Measurements from ENCODE around the gene SRSF5.
"Not testable (repeated sequence)": the region's sequence is repeated elsewhere in the genome, so short reads cannot be mapped to it uniquely, and the experiment has no call there.

The SRSF5 gene

DNA sequence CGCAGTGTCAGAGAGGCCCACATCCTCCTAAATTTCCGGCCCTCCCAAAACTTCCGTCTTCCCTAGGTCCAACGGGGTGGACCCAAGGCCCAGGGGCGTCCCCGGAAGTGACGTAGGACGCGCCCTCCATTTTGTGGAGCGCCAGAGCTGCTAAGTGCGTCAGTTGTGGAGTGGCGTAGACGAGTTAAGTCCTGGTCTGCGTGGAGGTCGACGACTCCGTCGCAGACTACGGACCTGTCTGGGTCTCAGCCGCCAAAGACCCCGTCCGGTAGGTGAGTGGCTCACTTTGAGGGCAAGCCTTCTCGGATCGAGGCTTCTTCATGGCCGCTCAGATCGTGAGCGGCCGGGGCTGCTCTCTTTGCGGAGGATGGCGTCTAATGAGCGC lies at the start of gene SRSF5:
TSS of gene SRSF5 (plus strand) at position 159 of the 385 bp plus-strand sequence. CDS start 1,015 bp downstream, outside the sequence.
- peak; percentile 83 for DNase-seq

DNA sequence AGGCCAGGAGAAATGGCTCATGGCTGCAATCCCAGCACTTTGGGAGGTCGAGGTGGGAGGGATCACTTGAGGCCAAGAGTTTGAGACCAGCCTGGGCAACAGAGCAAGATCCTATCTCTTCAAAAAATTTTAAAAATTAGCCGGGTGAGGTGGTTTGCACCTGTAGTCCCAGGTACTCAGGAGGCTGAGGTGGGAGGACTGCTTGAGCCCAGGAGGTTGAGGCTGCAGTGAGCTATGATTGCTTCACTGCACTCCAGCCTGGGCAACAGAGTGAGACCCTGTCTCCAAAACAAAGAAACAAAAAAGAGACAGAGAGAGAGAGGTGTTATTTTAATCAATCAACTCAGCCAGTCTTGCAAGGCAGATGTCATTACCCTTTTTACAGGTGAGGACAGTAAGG lies 48.3 kb upstream of the SRSF5 start:
- not testable (repeated sequence) for DNase-seq

DNA sequence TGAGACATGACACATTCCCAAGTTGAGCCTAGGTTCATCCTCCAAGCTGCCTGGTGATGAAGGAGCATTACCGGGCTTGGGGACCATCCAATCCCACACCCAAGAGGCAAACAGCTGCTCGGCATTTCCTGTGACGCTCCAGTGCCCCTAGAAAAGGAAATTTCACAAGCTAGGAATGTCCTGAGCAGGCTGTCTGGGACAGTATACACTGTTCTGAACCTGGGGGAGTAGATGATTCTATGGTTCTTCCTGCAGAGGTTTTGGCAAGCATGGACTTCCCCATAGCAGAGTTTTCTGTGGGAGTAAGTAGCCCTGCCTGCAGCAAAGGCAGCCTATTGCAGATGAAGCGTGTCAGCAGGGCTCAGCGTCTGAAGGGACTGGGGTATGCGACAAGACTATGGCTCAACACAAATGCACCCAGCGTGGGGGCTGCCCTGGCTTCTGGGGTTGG lies 47.4 kb upstream of the SRSF5 start:
- DNase-seq: no peak

DNA sequence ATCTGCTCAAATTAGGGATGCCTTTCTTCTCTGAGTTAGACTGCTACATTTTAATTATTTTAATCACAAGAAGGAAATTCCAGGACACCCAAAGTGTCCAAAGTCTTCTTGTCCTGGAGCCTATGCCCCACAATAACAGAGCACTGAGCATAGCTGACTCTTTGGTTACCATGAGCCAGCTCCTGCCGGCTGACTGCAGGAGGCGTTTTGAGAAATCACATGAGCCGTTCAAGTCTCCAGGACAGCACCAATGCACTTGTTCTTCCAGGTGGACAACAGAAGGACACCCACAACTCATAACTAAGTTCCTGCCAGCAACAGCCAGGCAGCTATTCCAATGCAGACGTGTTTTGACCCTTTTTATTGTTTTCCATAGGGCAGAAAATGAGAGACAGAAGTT lies 46.0 kb upstream of the SRSF5 start:
- no peak for DNase-seq

DNA sequence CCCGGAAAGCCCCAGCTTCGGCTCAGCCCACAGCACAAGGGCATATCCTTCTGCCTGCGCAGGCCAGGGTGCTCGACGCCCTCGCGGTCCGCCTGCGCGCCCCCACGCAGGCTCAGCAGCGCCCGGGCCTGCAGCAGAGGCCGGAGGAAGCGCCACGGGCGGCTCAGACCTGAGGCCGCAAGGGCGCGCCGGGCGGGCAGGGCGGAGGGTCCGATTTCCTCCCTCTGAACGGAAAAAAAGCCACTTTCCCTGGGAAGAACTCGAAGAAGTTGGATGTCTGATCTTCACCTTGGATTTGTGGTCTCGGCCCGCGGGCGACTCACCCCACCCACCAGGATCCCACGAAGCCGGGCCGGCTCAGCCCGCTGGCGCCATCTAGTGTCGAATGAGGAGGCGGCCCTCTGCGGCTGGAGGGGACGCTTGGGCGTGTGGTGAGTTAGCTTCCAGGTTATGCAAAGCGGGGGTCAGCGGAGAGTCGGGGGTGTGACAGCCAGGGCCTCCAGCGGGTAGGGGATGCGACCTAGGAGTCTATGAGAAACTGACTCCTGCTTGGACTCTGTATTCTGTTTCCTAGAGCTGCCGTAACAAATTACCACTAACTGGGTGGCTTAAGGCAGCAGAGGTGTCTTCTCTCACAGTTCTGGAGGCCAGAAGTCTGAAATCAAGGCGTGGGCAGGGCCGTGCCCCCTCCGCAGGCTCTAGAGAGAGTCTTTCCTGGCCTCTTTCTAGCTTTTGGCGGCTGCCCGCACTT lies 40.0 kb upstream of the SRSF5 start:
- DNase-seq: peak; percentile 41

DNA sequence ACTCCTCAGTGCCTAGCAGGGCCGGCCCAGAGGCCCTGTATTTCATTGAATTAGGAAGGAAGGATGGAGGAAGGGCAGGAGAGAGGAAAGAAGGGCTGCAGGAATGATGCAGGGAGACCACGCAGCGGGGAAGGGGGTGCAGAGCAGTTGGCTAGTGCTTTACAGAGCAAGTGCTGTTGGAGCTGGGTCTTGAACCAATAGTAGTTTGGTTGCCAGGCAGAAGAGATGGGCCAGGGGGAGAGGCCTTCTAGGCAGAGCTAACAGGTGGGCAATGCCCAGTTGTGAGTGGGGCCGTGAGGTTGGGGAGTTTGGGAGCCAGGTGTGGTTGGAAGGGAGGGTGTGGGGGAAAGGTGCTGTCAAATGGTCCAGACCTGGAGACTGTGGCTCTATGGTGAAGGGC lies 39.1 kb upstream of the SRSF5 start:
- DNase-seq: no peak

DNA sequence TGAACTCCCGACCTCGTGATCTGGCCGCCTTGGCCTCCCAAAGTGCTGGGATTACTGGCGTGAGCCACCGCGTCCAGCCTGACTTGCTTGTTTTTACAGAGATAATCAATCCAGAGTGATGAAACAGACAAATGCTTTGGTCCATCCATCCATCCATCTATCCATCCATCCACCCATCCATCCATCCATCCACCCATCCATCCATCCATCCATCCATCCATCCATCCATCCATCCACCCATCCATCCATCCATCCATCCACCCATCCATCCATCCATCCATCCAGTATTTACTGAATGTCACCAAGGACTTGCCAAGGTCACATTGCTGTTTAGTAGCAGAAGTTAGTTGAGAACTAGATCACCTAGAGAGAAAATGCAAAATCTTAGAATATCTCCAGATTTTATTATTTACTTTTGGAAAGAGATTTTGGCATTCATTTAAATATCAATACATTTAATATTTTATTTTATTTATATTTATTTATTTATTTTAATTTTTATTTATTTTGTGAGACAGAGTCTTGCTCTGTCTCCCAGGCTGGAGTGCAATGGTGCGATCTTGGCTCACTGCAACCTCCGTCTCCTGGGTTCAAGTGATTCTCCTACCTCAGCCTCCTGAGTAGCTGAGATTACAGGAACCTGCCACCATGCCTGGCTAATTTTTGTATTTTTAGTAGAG lies 34.9 kb upstream of the SRSF5 start:
- not testable (repeated sequence) for DNase-seq

DNA sequence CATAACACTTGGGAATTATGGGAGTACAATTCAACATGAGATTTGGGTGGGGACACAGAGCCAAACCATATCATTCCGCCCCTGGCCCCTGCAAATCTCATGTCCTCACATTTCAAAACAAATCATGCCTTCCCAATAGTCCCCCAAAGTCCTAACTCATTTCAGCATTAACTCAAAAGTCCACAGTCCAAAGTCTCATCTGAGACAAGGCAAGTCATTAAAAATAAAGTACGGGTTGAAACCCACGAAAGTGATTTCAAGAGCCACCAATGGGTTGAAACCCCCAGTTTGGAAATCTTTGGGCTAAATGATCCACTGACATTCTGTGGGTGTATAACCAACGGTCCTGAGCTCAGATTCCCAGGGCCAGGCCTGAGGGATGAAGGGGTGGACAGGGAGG lies 30.5 kb upstream of the SRSF5 start:
- DNase-seq: not testable (repeated sequence)

DNA sequence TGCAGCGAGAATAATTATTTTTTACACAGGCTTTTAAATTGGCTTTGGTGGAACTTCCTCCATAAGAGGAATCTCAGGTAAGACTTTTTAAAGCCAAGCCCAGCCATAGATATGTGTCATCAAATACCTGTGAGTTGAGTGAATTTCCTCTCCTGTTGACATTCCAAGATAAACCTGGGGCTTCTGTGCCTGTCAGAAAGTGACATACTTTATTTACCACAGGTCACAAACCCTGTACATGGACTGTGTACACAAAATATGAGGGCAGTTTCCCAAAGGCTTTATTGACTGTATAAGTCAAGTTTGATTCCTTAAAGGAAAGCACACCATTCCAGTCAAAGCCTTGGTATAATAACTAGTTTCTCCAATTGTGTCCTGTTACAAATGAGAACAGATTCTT lies 25.9 kb upstream of the SRSF5 start:
- no peak for DNase-seq

DNA sequence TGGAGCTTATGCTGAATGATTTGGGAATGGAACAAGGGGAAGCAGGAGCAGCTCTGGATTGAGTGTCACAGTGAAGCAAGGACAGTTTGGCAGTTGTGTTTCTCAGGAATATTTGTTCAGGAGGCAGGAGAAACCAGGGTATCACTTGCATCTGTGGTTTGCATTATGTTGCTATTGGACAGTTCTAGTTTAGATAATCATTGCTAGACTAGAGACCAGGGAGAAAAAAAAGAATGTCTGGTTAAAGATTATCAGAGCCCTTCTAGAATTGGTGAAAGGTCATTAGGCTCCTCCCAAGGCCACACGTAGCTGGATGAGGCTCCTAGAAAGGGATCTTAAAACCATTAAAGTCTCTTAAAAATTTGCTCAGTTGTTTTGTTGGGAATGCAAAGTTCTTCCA lies 17.0 kb upstream of the SRSF5 start:
- no peak for DNase-seq

DNA sequence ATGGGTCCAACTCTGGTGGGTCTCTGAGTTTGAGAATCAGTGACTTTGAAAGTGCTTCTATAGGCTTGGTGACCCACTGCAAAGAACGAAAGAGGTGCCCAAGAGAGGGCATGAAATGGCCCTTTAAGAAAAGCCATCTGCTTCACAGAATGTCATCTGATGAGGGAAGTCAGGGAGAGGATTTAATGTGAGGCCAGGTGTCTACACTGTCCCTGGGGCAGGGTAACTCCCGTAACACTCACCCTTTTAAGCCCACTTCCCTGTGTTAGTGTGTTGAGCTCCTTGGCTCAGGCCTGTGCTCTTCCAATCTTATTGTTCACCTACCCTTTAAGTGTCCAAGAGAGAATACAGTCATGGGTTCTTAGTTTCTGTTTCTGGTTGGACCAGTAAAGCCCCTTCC lies 16.4 kb upstream of the SRSF5 start:
- no peak for DNase-seq

DNA sequence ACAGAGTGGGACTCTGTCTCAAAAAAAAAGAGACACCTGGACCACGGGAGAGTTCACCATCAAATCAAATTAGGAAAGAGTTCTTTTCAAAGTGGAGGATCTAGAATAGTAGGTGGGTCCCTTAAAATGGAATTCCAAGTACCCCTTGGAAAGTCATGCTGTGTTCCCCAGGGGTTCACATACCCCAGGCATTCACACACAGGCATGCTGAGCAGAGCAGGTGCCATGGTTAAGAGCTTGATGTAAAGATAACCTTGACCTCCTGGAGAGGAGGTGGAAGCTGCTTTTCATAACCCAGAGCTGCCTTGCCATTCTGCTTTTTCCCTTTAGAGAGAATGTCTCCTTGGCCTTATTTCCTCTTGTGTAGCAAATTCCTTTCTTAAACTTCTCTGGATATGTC lies 14.2 kb upstream of the SRSF5 start:
- DNase-seq: no peak

DNA sequence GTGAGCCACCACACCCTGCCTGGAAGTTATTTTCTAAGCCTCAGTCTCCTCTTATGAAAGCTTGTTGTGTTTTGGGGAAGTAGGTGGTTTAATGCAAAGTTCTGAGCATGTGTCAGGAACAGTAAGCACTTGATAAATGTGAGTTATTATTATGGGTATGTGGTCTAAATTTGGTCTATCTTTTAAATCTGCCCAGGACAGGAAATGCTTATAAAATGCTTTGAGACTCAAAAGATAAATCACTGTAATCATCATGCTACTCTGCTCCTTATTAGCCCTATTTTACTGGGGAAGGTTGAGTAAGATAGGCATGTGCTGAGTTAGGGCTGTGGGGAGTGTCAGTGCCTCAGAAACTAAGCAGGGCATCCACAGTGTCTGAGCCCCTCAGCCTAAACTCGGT lies 13.1 kb upstream of the SRSF5 start:
- no peak for DNase-seq

DNA sequence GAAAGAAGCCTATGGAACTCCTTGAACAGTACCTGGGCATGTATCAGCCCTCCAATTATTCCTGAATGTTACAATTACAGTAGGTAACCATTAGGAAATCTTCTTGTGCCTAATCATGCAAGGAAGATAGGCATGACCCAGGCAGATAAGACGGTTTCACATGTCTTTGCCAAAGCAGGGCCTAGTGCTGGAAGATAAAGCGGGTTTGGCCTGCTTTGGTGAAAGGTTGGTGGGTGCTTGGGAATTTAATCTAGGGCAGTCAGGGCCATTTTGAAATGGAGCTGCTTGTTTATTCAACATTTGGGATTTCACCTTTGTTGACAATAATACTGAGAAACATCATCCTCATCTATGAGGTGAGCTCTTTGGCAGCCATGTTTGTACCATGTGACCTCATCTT lies 12.5 kb upstream of the SRSF5 start:
- no peak for DNase-seq

DNA sequence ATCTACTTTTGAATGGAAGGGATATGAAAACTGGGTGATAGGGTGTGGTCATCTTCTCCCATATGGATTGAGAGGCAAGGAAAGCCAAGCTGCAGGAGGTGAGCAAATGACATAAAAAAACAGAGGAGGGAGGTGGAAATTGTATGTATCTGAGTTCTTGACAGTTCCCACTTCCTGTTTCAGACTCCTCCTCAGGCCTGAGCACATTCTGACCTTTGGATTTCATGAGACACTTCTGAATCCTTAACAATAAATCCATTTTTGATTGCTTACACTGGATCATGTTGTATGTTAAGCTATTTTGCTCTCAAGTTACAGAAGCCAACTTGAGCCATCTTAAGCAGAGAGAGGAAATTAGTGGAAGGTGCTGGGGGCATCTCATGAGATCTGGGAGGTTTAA lies 11.6 kb upstream of the SRSF5 start:
- DNase-seq: no peak

DNA sequence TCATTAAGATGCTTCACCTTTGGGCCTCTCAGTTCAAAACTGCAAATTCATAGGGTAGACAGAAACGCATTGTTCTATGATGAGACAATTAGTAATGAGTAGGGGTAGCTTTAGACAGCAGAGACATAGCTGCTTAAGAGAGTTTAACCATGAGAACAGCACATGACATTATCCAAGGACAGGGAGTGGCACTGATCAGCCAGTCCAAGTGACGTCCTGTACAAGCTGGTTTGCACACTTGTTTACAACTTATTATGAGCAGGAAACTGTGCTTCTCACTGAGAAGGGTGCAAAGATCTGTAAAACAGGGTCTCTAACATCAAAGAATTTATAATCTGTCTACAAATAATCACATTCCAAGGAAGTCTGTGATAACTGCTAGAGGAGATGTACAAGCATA lies 11.2 kb upstream of the SRSF5 start:
- no peak for DNase-seq

DNA sequence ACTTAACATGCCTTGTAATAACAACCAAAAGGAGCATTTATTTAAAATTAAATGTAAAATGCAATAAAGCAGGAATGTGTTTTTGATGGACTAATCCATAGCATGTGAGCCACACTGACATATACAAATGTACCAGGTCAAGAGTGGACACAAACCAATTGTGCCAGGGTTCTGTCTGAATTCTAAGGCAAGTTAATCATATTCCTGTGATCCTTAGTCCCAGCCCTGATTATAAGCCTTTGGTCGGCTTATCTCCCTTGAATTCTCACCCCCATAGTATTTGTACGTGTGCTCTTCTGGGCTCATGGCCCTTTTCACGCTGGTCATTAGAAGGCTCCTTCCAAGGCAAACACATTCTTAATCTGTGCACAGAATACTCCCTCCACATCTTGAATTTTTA lies 10.6 kb upstream of the SRSF5 start:
- no peak for DNase-seq

DNA sequence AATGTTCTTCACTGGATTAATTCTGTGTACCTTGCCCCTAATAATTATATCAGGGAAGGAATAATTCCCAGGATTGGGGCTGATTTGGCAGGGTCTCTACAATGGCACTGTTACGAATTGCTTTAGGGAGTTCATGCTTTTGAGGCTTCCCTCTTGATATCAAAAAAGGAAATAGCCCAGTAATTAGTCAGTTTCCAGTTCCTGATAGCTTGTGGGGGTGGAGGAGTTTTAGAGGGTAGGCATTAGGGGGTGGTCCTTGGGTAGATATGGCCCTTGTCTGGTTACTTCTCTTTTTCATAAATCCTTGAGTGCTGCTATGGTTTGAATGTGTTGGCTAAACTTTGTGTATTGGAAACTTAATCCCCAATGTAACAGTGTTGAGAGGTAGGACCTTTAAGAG lies 6.1 kb upstream of the SRSF5 start:
- DNase-seq: no peak

DNA sequence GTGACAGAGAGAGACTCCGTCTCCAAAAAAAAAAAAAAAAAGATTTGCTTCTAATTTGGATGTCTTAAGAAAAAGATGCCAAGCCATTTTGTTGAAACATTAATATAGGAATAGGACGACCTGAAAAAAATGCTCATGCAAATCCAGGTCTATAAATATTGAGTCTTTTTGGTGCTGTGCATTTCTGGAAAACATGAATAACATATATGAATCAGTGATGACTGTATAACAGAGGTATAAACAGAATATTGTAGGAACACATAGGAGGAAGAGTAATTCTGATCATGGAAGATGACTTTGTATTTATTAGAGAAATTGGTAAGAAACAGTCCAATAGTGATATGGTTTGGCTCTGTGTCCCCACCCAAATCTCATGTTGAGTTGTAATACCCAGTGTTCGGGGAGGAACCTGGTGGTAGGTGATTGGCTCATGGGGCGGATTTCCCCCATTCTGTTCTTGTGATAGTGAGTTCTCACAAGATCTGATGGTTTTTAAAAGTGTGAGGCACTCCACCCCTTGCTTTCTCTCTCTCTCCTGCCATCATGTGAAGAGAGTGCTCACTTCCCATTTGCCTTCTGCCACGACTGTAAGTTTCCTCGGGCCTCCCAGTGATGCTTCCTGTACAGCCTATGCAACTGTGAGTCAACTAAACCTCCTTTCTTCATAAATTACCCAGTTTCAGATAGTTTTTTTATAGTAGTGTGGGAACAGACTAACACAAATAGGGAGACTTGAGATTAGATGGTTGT lies 3.0 kb upstream of the SRSF5 start:
- no peak for DNase-seq

DNA sequence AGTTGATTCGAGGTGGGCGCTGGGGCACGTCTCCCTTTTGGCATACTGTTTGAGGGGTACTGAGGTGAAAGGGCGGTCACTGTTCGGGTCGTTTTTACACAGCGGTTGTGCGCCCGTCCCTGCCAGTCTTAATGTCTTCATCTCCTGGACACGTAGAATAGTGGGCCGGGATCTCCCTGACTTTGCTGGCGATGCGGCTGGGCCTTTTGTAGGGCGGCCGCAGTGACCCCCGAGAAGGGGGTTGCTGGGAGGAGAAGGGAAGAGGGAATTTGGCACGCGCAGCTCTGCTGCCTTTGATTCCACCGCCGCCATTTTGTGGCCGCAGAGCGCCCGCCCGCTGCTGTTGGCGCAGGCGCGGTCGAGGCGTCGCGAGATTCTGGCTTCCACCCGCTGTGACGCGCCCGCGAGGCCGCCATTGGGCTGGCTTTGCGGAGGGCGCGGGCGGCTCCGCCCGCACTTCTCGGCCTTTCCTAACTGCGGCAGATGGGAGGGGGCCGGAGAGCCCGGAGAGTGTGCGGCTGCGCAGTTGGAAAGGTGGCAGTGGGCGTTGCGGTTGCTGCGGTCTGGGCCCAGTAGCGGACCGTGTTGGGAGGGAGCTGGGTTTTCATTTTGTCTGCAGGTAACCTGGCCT lies 542 bp downstream of the SRSF5 start:
- peak; percentile 82 for DNase-seq

DNA sequence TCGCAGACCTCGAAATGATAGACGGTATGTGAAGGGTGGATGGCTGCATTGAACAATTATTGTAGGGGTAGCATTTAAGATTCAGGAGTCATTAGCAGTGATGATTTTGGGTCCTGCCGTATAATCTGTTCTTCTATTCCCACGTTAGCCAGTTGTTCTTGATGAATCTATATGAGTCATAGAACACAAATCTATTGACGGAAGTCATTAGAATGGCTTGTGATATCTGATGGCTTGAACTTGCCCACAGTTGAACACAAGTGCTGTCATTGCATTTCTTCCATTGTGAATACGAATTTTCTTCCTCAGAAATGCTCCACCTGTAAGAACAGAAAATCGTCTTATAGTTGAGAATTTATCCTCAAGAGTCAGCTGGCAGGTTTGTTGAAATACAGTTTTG lies 1.9 kb downstream of the SRSF5 start:
- no peak for DNase-seq

DNA sequence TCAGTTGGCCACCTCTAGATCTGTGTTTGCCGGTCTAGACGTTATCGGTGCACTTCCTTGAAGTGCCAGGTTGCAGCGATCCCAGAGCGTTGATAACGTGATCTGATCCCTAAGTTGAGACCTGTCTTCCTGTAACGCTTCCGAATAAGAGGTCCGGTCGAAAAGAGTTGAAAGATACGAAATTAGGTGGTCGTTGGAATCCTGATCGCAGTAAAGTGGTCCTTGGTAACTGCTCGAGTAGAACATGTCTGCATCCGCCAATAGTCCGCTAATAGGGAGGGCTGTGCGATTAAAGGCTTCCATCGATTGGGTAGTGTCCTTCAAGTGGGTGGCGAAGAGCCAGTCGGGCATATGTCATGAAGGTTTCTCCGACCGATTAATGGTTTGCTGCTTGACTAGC lies 2.7 kb downstream of the SRSF5 start:
- no peak for DNase-seq

DNA sequence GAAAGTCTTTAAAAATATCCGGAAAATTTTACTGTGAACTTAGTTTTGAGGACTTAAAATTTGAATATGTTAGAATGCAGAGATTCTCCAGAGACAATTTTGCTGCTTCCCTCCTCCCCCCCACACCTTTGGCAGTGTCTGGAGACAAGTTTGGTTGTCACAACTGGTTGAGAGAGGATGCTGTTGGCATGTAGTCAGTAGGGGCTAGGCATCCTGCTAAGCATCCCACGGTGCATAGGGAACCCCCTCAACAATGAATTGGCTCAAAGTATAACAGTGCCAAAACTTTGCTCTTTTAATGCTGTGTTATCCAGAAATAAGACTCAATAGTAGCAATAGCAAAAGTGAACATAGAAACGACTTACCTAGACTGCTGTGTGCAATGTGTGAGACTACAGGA lies 3.6 kb downstream of the SRSF5 start:
- no peak for DNase-seq

DNA sequence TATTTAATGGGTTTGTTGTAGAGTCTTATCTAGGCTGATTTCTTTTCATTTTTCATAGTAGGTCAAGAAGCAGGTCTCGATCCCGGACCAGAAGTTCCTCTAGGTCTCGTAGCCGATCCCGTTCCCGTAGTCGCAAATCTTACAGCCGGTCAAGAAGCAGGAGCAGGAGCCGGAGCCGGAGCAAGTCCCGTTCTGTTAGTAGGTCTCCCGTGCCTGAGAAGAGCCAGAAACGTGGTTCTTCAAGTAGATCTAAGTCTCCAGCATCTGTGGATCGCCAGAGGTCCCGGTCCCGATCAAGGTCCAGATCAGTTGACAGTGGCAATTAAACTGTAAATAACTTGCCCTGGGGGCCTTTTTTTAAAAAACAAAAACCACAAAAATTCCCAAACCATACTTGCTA lies 4.2 kb downstream of the SRSF5 start:
- no peak for DNase-seq
